HCT116 (cell line): ENCODE measurements around the gene SND1. TPM values are rescaled to one million over a fixed set of nuclear protein-coding genes. Genes with fewer than 3 reads are reported as not detected.

Experiments used
- ATAC-seq: fragments of 200-7000 bp; cut with Tn5 transposase; 2 replicates; pipeline ENCODE4 v1.9.1; 2020; ENCODE audit warnings: mild to moderate bottlenecking, moderate library complexity
- BruUV-seq: library from RNA; stranded (reverse); fragments of 400-500 nt; replicated peaks from 2 replicates; lab custom pipeline; 2021; lab: Mats Ljungman, UMichigan
- CTCF ChIA-PET: fragments of 300-600 bp; sonication (Branson Sonifier 250); formaldehyde crosslinking; loops from one replicate; lab custom pipeline; 2021; ENCODE audit warnings: antibody characterized with exemption; lab: Charles Lee
- POLR2A ChIA-PET: fragments of 300-600, 350-600 bp; sonication (Branson Sonifier 250); formaldehyde crosslinking; loops from one replicate; lab custom pipeline; 2021; ENCODE audit warnings: antibody characterized with exemption; lab: Charles Lee
- RAD21 ChIA-PET, 2 experiments: fragments of 300-600 bp; sonication (Branson Sonifier 250); formaldehyde crosslinking; loops; one replicate each; lab custom pipeline; 2023; ENCODE audit warnings: low total read pairs in 2 of 2; ENCODE audit not compliant: uncharacterized antibody in 2 of 2, unreplicated experiment in 2 of 2, low non-redundant PET in 1 of 2; lab: Charles Lee
- DNase-seq: peaks from one replicate; pipeline ENCODE4 v3.0.0-alpha.2; 2010; ENCODE audit warnings: low read depth, low spot score
- H2AFZ ChIP-seq: fragments of 200-600 bp; shearing (Covaris generic), sonication (generic); 2 replicates; pipeline ENCODE4 v1.6.1; 2017; ENCODE audit warnings: low read depth, mixed run types, mixed read lengths, antibody characterized with exemption, low read length; ENCODE audit not compliant: poor library complexity, severe bottlenecking
- H3K27ac ChIP-seq: 2 replicates; pipeline ENCODE4 v1.5.1; 2012; ENCODE audit warnings: low read depth, low read length
- H3K27me3 ChIP-seq: fragments of 200-600 bp; sonication (generic); 2 replicates; pipeline ENCODE4 v1.6.1; 2016; ENCODE audit warnings: mixed run types, low read length, mixed read lengths; ENCODE audit not compliant: insufficient read depth
- H3K36me3 ChIP-seq, 2 experiments: fragments of 200-500 bp in 1 of 2; fragments of 200-600 bp in 1 of 2; sonication (Bioruptor generic) in 1 of 2; sonication (generic) in 1 of 2; 2 replicates each; pipeline versions ENCODE4 v1.5.1 to v1.6.1; 2014 to 2016; ENCODE audit warnings: low read length in 2 of 2, inconsistent platforms in 1 of 2, mixed read lengths in 1 of 2, mixed run types in 1 of 2; ENCODE audit not compliant: insufficient read depth in 2 of 2, control insufficient read depth in 1 of 2
- H3K4me1 ChIP-seq, 2 experiments: fragments of 200-600 bp in 1 of 2; sonication (generic) in 1 of 2; 2 replicates each; pipeline versions ENCODE4 v1.5.1 to v1.6.1; 2012 to 2017; ENCODE audit warnings: low read length in 2 of 2, inconsistent platforms in 1 of 2, mild to moderate bottlenecking in 1 of 2, mixed read lengths in 1 of 2, mixed run types in 1 of 2, moderate library complexity in 1 of 2; ENCODE audit not compliant: insufficient read depth in 2 of 2, control insufficient read depth in 1 of 2
- H3K4me2 ChIP-seq: fragments of 200-600 bp; sonication (generic); 2 replicates; pipeline ENCODE4 v1.6.1; 2017; ENCODE audit warnings: mixed run types, low read length, mixed read lengths
- H3K4me3 ChIP-seq, 2 experiments: fragments of 200-600 bp in 1 of 2; sonication (generic) in 1 of 2; replicated peaks in 1 of 2; 2 replicates each; pipeline ENCODE4 v1.5.1; 2011 to 2016; ENCODE audit warnings: low read length in 2 of 2, control low read depth in 1 of 2, low read depth in 1 of 2, mild to moderate bottlenecking in 1 of 2, mixed read lengths in 1 of 2, mixed run types in 1 of 2
- H3K79me2 ChIP-seq: fragments of 200-600 bp; sonication (generic); 2 replicates; pipeline ENCODE4 v1.6.1; 2017; ENCODE audit warnings: mild to moderate bottlenecking, mixed run types, low read length, moderate library complexity, mixed read lengths; ENCODE audit not compliant: insufficient read depth
- H3K9ac ChIP-seq: fragments of 200-600 bp; sonication (generic); 2 replicates; pipeline ENCODE4 v1.6.1; 2016; ENCODE audit warnings: low read length, mixed read lengths
- H3K9me2 ChIP-seq: fragments of 200-600 bp; sonication (generic), shearing (Covaris generic); 2 replicates; pipeline ENCODE4 v1.6.1; 2017; ENCODE audit warnings: mixed run types, mild to moderate bottlenecking, moderate library complexity; ENCODE audit not compliant: insufficient read depth
- H3K9me3 ChIP-seq, 2 experiments: fragments of 200-500 bp in 1 of 2; fragments of 200-600 bp in 1 of 2; sonication (Bioruptor generic) in 1 of 2; sonication (generic) in 1 of 2; 2 replicates each; pipeline ENCODE4 v1.6.1; 2014 to 2017; ENCODE audit warnings: low read length in 2 of 2, mixed read lengths in 2 of 2, inconsistent platforms in 1 of 2, low read depth in 1 of 2, mild to moderate bottlenecking in 1 of 2, mixed run types in 1 of 2, moderate library complexity in 1 of 2; ENCODE audit not compliant: control insufficient read depth in 1 of 2, insufficient read depth in 1 of 2
- H4K20me1 ChIP-seq: fragments of 200-600 bp; sonication (generic), shearing (Covaris generic); 2 replicates; pipeline ENCODE4 v1.6.1; 2017; ENCODE audit warnings: mixed run types, mild to moderate bottlenecking, moderate library complexity; ENCODE audit not compliant: insufficient read depth
- ATF3 ChIP-seq: IDR thresholded peaks from 2 replicates; pipeline ENCODE4 v1.6.1; 2012
- CEBPB ChIP-seq: IDR thresholded peaks from 2 replicates; pipeline ENCODE4 v1.6.1; 2012; ENCODE audit warnings: low read depth
- EGR1 ChIP-seq: IDR thresholded peaks from 2 replicates; pipeline ENCODE4 v1.6.1; 2012; ENCODE audit warnings: low read depth
- FOSL1 ChIP-seq: IDR thresholded peaks from 2 replicates; pipeline ENCODE4 v1.6.1; 2012; ENCODE audit warnings: low read depth
- POLR2A ChIP-seq: IDR thresholded peaks from 2 replicates; pipeline ENCODE4 v1.7.0; 2011; ENCODE audit warnings: borderline replicate concordance; ENCODE audit not compliant: insufficient read depth, insufficient read length; ENCODE audit errors: extremely low read depth
- RAD21 ChIP-seq: IDR thresholded peaks from 2 replicates; pipeline ENCODE4 v1.6.1; 2012; ENCODE audit warnings: low read depth, mild to moderate bottlenecking
- SIN3A ChIP-seq: IDR thresholded peaks from 2 replicates; pipeline ENCODE4 v1.6.1; 2012; ENCODE audit warnings: low read depth
- SP1 ChIP-seq: IDR thresholded peaks from 2 replicates; pipeline ENCODE4 v1.6.1; 2012; ENCODE audit warnings: low read depth
- ZFX ChIP-seq: fragments of 450-650 bp; IDR thresholded peaks from 2 replicates; pipeline ENCODE4 v1.6.1; 2017
- intact Hi-C: fragments of 100-400 bp; cut with micrococcal nuclease; formaldehyde crosslinking; loops from 2 replicates; pipeline ENCODE4 v1.10.0; 2022
- total RNA-seq: library from RNA; stranded (reverse); gene quantifications from one replicate; pipeline ENCODE4 v1.2.1, GENCODE V29; 2021; ENCODE audit not compliant: unreplicated experiment
- TF ChIP-seq, protein P1 (sequence below), 3 experiments: fragments of 200-600 bp in 1 of 3; sonication (generic) in 1 of 3; IDR thresholded peaks in 2 of 3; conservative IDR thresholded peaks in 1 of 3; 2 replicates each; pipeline ENCODE4 v1.5.1; 2012 to 2017; ENCODE audit warnings: low read depth in 2 of 3, low read length in 2 of 3, antibody characterized with exemption in 1 of 3, borderline replicate concordance in 1 of 3, control low read depth in 1 of 3, mild to moderate bottlenecking in 1 of 3, mixed read lengths in 1 of 3, mixed run types in 1 of 3, moderate library complexity in 1 of 3; ENCODE audit not compliant: insufficient read depth in 1 of 3
- TF ChIP-seq, protein P2 (sequence below): IDR thresholded peaks from 2 replicates; pipeline ENCODE4 v1.6.1; 2012; ENCODE audit warnings: low read depth

Gene SND1
- total RNA-seq, 1 experiment from 2014 or later: 169 TPM

GRCh38 chr7:127903892-127904669 lies 252.1 kb downstream of the SND1 start:
- BruUV-seq: no TSS peak
- ATAC-seq (no peak), DNase-seq (no peak)
- H3K79me2 ChIP-seq: peaks cover 24% of the 10 kb centered on the region; the same call in 1 of the 2 replicates
- peaks cover 0 to 12% of the 10 kb centered on the region in 2 experiments; a peak in 2 of 4 replicates for H3K4me1 ChIP-seq
- H4K20me1 ChIP-seq: no peaks in the 10 kb centered on the region; the same call in 1 of the 2 replicates
- ChIA-PET CTCF (no interaction called here), RAD21 (no interaction called here), POLR2A (no interaction called here)
- no peak overlapping the region for H3K4me3 ChIP-seq
- no peaks in the 10 kb centered on the region for H3K9me2 ChIP-seq
- H3K27me3 ChIP-seq: no peaks in the 10 kb centered on the region
- H3K9me3 ChIP-seq: no peaks in the 10 kb centered on the region
- no peak overlapping the region for H3K9ac ChIP-seq
- no peak overlapping the region for H3K4me2 ChIP-seq
- intact Hi-C loops: no loop called here
- H2AFZ ChIP-seq: no peak overlapping the region
- peaks cover 0 to 8% of the 10 kb centered on the region in 2 experiments; a peak in 1 of 4 replicates for H3K36me3 ChIP-seq
- no peak for TF ChIP-seq POLR2A
- TF ChIP-seq ZFX: no peak
- TF ChIP-seq, protein P1, sequence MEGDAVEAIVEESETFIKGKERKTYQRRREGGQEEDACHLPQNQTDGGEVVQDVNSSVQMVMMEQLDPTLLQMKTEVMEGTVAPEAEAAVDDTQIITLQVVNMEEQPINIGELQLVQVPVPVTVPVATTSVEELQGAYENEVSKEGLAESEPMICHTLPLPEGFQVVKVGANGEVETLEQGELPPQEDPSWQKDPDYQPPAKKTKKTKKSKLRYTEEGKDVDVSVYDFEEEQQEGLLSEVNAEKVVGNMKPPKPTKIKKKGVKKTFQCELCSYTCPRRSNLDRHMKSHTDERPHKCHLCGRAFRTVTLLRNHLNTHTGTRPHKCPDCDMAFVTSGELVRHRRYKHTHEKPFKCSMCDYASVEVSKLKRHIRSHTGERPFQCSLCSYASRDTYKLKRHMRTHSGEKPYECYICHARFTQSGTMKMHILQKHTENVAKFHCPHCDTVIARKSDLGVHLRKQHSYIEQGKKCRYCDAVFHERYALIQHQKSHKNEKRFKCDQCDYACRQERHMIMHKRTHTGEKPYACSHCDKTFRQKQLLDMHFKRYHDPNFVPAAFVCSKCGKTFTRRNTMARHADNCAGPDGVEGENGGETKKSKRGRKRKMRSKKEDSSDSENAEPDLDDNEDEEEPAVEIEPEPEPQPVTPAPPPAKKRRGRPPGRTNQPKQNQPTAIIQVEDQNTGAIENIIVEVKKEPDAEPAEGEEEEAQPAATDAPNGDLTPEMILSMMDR (IDR thresholded peaks at IDR 0.05 in 2 of 3, conservative IDR thresholded peaks at IDR 0.05 in 1 of 3; ENCODE audit: borderline replicate concordance in 1 of 3, insufficient read depth in 1 of 3, low read depth in 2 of 3, low read length in 2 of 3): no peak
- no peak for TF ChIP-seq RAD21
- no peak for TF ChIP-seq SP1
- no peak for TF ChIP-seq SIN3A
- no peak for TF ChIP-seq EGR1
- no peak for TF ChIP-seq CEBPB
- TF ChIP-seq, protein P2, sequence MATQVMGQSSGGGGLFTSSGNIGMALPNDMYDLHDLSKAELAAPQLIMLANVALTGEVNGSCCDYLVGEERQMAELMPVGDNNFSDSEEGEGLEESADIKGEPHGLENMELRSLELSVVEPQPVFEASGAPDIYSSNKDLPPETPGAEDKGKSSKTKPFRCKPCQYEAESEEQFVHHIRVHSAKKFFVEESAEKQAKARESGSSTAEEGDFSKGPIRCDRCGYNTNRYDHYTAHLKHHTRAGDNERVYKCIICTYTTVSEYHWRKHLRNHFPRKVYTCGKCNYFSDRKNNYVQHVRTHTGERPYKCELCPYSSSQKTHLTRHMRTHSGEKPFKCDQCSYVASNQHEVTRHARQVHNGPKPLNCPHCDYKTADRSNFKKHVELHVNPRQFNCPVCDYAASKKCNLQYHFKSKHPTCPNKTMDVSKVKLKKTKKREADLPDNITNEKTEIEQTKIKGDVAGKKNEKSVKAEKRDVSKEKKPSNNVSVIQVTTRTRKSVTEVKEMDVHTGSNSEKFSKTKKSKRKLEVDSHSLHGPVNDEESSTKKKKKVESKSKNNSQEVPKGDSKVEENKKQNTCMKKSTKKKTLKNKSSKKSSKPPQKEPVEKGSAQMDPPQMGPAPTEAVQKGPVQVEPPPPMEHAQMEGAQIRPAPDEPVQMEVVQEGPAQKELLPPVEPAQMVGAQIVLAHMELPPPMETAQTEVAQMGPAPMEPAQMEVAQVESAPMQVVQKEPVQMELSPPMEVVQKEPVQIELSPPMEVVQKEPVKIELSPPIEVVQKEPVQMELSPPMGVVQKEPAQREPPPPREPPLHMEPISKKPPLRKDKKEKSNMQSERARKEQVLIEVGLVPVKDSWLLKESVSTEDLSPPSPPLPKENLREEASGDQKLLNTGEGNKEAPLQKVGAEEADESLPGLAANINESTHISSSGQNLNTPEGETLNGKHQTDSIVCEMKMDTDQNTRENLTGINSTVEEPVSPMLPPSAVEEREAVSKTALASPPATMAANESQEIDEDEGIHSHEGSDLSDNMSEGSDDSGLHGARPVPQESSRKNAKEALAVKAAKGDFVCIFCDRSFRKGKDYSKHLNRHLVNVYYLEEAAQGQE: no peak
- no peak for TF ChIP-seq ATF3
- TF ChIP-seq FOSL1: no peak
- H3K27ac ChIP-seq: no peak overlapping the region
